PFSK-1 (cell line): ENCODE data around the gene KCNQ5.

Experiments used
- FOXP2 ChIP-seq: optimal IDR thresholded peaks from 2 replicates; pipeline ENCODE3; 2011; ENCODE audit warnings: borderline replicate concordance, control low read depth, inconsistent platforms; ENCODE audit not compliant: insufficient read depth; ENCODE audit errors: extremely low read length, extremely low read depth
- POLR2AphosphoS5 ChIP-seq: IDR thresholded peaks from 2 replicates; pipeline ENCODE4 v1.6.1; 2012; ENCODE audit warnings: low read depth, mild to moderate bottlenecking, control low read depth, low read length, moderate library complexity
- SIN3A ChIP-seq: IDR thresholded peaks from 2 replicates; pipeline ENCODE4 v1.6.1; 2012; ENCODE audit warnings: mild to moderate bottlenecking, low read length, moderate library complexity, borderline replicate concordance; ENCODE audit not compliant: insufficient read depth
- TAF1 ChIP-seq: IDR thresholded peaks from 2 replicates; pipeline ENCODE4 v1.6.1; 2012; ENCODE audit warnings: low read length, control low read depth, borderline replicate concordance; ENCODE audit not compliant: insufficient read depth
- TF ChIP-seq, protein P1 (sequence below), 2 experiments: IDR thresholded peaks; 2 replicates each; pipeline versions ENCODE4 v1.6.1 to v1.8.0; 2011 to 2012; ENCODE audit warnings: low read depth in 2 of 2, low read length in 2 of 2, control low read depth in 1 of 2, inconsistent platforms in 1 of 2, mild to moderate bottlenecking in 1 of 2, moderate library complexity in 1 of 2; ENCODE audit not compliant: insufficient read depth in 1 of 2

The KCNQ5 gene

DNA sequence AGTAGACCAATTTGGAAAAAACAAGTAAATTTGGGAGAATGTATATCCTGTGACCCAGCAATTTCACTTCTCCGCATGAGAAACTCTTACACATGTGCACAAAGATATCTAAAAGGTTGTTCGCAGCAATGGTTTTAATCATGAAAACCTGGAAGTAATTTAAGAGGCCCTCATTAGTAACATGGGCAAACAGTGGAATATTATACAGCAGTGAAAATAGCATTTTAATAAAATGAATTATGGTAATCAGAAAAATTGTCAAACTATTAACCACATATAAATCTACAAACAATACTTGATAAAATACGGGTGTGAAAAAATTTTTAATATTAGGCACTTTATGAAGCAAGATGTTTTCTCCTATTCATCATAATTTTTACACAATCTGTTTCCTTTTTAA is 74.2 kb downstream of the KCNQ5 start:
- TF ChIP-seq TAF1 (no peak), POLR2AphosphoS5 (no peak), FOXP2 (no peak), SIN3A (no peak)
- TF ChIP-seq, protein P1, sequence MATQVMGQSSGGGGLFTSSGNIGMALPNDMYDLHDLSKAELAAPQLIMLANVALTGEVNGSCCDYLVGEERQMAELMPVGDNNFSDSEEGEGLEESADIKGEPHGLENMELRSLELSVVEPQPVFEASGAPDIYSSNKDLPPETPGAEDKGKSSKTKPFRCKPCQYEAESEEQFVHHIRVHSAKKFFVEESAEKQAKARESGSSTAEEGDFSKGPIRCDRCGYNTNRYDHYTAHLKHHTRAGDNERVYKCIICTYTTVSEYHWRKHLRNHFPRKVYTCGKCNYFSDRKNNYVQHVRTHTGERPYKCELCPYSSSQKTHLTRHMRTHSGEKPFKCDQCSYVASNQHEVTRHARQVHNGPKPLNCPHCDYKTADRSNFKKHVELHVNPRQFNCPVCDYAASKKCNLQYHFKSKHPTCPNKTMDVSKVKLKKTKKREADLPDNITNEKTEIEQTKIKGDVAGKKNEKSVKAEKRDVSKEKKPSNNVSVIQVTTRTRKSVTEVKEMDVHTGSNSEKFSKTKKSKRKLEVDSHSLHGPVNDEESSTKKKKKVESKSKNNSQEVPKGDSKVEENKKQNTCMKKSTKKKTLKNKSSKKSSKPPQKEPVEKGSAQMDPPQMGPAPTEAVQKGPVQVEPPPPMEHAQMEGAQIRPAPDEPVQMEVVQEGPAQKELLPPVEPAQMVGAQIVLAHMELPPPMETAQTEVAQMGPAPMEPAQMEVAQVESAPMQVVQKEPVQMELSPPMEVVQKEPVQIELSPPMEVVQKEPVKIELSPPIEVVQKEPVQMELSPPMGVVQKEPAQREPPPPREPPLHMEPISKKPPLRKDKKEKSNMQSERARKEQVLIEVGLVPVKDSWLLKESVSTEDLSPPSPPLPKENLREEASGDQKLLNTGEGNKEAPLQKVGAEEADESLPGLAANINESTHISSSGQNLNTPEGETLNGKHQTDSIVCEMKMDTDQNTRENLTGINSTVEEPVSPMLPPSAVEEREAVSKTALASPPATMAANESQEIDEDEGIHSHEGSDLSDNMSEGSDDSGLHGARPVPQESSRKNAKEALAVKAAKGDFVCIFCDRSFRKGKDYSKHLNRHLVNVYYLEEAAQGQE (IDR thresholded peaks at IDR 0.05; ENCODE audit: insufficient read depth in 1 of 2, low read depth in 2 of 2, low read length in 2 of 2), result no peak

DNA sequence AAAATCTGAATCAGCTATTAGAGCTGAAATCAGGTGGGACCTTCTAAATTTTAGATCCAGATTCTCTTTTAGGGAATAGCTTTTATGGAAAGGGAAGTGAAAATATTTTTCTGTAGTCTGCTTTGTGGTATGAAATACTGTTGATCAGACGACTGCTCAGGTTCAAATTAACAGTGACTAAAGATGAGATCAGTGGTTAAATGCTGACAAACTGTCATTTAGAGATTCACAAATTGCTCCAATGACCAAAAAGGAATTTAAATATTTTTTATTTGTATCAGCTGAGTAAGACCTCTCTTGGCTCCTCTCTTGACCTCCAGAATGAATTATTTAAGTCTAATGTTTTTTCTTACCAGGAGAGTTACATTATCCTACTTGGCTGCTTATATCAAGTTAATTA is 77.3 kb downstream of the KCNQ5 start:
- no peak for TF ChIP-seq FOXP2
- TF ChIP-seq TAF1, result no peak
- TF ChIP-seq, protein P1 (IDR thresholded peaks at IDR 0.05; ENCODE audit: insufficient read depth in 1 of 2, low read depth in 2 of 2, low read length in 2 of 2), result no peak
- no peak for TF ChIP-seq POLR2AphosphoS5
- no peak for TF ChIP-seq SIN3A

DNA sequence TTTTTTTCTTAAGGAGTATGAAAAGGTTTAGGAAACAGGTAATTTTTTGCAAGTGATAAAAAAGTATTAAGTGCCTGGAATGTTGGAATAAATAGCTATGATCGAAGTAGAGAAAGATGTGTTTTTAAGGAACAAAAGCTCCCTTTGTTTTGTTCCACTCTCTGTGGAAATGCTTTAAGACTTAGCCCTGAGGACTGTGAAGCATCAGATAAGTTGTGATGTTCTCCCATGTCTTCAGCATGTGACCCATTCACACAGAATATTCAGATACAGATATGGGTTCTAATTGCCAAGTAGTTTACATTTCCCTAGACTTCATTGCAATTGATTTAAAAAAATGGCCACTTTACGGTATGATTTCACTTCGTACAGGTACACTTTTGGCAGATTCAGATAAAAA is 80.6 kb downstream of the KCNQ5 start:
- TF ChIP-seq TAF1 (no peak), POLR2AphosphoS5 (no peak), SIN3A (no peak), FOXP2 (no peak)
- TF ChIP-seq, protein P1 (IDR thresholded peaks at IDR 0.05; ENCODE audit: insufficient read depth in 1 of 2, low read depth in 2 of 2, low read length in 2 of 2), result no peak

DNA sequence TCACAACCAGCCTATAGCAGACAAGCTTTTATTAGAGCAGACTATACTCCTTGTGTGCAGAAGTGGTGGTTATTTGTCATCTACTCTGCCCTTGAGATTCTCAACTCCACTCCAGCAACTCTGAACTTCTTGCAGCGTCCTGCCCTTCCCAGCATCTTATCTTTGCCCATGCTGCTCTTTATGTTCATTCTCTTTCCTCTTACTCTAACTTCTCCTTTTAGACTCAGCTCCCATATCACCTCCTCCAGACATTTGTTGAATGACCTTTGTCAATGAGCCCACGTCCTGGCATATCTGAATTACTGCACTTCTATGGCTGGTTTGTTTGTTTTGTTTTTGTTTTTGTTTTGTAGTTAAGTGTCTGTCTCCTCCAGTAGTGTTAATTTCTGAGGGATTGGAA is 81.2 kb downstream of the KCNQ5 start:
- TF ChIP-seq, protein P1 (IDR thresholded peaks at IDR 0.05; ENCODE audit: insufficient read depth in 1 of 2, low read depth in 2 of 2, low read length in 2 of 2), result no peak
- TF ChIP-seq POLR2AphosphoS5 (no peak), SIN3A (no peak), TAF1 (no peak), FOXP2 (no peak)

DNA sequence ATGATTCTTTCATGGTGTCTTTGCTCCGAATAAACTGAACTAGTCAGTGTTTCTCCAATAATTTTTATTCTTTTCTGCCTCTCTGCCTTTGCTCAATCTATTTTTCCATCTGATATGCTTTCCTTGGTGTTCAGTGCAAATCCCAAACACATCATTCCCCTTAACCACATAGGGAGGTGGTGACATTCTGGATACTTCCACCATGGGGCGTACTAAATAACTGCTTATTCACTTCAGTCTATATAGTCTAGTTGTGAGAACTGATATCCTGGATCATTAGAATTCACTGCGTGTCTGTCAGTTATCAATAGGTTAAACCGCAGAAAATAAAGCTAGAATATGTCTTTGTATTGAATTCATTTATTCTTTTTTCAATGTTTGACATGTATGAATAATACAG is 83.1 kb downstream of the KCNQ5 start:
- no peak for TF ChIP-seq POLR2AphosphoS5
